ENCODE results near the gene NAXD.
A peak's percentile ranks its signal among the peaks of the same experiment; 100 is the strongest.

The NAXD gene

GRCh38 chr13:110643324-110643723, 28.0 kb downstream of the NAXD start:
- no peak for DNase-seq

GRCh38 chr13:110643768-110644421, 28.6 kb downstream of the NAXD start:
- no peak for DNase-seq

- peak in 43 of 51 donors; percentile 6 to 79 (median 47) for DNase-seq
Observed at GRCh38 chr13:110644892-110645521, 29.7 kb downstream of the NAXD start.

DNA sequence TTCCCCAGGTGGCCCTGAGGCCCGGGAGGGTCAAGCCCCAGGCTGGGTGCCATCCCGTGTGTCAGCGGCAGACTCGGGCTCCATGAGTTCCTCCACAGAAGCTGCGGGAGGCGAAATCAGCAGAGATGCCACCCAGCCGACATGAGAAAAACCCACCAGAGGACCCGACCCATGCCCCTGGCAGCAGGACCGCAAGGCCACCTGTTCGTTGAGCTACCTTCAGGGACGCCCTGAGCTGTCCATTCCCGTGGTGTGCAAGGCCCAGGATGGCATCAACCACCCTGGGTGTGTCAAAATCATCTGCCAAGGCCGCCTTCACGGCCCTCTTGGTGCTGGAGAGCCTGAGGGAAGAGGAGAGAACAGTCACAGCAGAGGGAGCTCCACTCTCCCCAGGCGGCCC, 30.4 kb downstream of the NAXD start:
- DNase-seq, result no peak

- no peak for DNase-seq
Observed at GRCh38 chr13:110646442-110647364, 31.4 kb downstream of the NAXD start.

DNA sequence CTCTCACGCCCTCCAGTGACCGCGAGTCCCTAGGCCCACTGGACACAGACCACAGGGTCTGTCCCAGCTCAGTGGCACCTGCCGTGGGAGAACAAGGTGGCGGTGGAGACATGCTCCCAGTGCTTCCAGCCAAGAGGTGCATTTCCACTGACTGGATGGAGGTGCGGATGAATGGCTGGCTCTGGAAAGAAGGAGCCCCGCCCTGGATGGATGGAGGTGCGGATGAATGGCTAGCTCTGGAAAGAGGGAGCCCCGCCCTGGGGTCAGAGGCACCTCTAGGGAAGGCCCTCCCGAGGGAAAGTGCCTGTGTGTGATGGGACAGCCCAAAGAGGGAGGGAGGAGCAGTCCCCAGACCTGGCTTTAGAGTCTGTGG, 32.0 kb downstream of the NAXD start:
- no peak for DNase-seq

DNA sequence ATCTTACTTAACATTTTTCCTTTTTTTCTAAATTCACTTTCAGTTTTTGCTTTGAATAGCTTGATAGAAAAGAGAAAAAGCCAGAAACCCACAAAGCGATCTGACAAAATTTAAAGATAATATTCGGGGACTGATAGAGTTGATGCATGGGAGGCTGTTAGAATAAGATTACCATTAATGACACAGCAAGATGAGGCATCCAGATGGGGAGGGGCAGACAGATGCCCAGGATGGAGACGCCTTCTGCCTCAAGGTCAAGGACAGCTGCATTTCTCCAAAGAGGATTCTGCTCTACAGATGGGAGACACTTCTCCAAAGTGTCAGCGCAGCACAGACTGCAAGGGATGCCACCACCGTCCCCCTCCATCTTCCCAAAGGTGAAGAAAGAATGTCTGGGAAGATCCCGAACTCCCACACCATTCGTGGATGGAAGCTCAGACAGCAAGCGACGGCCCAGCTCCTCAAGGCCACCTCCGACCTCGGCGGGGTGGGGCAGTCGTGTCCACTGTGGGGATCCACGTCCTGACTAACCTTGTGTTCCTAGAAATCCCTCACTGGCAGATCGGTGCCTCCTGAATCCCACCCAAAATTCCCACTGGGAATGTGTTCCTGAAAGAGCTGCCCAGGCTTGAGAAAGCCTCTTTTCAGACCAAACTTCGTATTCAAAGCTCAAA, 32.9 kb downstream of the NAXD start:
- DNase-seq, result no peak

- no peak for DNase-seq
Observed at GRCh38 chr13:110648848-110649421, 33.6 kb downstream of the NAXD start.

DNA sequence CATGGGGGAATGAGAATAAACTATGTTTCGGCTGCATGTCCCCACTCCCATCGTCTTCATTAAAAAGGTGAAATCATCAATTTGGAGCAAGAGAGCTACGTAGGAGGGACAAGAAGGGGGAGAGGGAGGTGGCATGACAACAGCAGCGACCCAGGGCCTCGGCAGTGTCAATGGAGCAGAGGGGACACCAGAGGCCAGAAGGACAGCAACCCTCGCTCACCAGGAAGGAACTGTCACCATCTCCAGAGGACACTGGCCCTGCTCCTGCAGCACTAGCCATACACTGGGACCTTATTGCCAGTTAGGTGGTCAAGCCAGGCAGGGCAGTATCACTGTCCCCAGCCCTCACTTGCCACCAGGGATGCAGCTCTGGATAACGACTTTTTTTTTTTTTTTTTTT, 34.2 kb downstream of the NAXD start:
- no peak for DNase-seq

DNA sequence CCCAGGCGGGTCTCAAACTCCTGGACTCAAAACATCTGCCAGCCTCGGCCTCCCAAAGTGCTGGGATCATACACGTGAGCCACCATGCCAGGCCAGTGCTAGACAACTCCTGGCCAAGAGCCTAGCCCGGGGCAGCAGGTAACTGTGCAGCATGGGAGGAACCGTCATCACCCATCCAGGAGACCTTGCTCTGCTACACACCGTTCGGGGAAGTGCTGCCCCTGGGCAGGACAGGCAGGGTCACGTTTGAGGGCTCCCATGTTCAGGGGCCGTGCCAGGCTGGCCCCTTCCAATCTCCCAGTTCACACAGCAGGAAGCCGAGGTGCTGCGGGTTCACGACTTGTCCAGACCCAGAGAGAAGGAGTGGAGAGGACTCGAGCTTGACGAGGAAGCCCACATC, 35.1 kb downstream of the NAXD start:
- no peak for DNase-seq

GRCh38 chr13:110651271-110651670, 35.9 kb downstream of the NAXD start:
- DNase-seq, result no peak

DNA sequence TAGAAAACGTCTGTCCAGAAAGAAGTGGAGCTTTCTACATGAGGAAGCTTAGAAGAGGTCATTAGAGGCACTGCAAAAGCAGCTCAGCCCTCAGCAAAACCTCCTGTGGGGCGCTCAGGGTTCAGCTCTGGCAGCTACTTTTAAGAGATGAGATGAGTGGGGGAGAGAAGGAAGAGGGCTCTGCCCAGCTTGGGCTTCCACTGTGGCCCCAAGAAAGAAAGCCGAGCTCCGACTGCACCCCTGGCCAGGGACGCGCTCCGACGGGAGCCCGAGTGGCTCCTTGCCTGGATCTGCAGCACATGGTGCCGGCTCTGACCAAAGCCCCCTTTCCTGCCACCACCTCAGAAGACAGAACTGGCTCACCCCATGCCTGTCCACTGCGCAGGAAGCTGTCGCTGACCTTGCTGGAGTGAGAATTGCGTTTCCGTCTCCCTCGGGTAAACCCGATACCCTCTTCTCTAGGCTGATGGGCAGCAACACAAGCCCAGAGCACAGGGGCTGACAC, 36.4 kb downstream of the NAXD start:
- no peak for DNase-seq

DNA sequence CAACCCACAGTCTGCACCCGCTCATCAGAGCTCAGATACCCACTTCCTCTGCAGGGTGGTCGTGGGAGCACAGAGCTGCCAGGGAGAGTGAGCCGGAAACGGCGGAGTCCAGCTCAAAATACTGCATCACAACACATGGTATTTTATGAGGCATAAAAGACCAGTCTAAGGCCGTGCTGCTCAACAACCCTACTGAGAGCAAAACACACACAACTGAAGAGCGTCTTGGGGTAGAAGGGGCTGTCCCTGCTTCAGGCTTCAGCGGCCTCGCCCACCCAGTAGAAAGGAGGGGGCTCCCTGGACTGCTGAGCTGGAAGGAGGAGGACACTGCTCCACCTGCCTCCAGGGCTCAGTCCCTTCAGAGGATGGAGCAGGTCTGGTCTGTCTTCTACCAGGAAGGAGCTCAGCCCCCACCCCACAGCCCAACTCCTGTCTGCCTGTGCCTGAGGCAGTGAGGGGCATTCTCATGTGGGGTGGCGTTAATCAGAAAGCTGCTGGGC, 36.9 kb downstream of the NAXD start:
- no peak for DNase-seq

GRCh38 chr13:110652764-110653163, 37.4 kb downstream of the NAXD start:
- DNase-seq, result no peak

- DNase-seq, result no peak
Observed at GRCh38 chr13:110653271-110653670, 37.9 kb downstream of the NAXD start.

DNA sequence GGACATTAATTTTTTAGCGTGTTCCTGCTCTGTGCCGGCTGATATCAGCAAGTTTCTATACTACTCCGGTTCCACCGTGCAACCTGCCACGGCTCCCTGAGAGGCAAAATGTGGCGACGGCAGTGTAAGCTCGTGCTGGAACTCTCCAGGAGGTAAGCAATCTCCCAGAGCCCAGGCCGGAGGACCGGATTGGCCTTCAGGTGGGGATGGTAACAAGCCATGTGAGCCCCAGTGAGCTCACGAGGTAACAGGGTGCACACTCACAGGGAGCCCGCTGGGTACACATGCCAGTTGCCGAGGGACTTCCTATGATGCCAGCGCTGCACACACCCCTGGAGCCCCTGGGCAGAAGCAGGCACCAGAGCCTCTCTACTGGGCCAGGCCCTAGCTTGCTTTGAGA, 38.5 kb downstream of the NAXD start:
- no peak for DNase-seq

DNA sequence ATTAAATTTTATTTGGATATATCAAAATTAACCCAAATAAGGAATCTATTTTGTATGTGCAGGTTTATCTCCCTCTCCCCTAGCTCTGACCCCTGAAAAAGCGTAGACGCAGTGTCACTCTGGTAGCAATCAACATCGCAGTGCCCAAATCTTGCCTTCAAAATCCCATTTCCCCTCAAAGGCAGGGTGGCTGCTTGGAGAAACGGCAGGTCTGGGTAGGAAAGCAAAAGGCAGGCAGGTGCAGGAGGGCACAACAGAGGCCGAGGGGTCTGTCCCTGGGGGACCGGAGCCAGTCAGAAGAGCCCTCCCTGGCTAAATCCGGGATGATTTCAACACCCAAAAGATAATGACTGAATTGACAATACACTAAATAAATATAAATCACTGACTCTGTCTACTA, 41.9 kb downstream of the NAXD start:
- no peak for DNase-seq

DNA sequence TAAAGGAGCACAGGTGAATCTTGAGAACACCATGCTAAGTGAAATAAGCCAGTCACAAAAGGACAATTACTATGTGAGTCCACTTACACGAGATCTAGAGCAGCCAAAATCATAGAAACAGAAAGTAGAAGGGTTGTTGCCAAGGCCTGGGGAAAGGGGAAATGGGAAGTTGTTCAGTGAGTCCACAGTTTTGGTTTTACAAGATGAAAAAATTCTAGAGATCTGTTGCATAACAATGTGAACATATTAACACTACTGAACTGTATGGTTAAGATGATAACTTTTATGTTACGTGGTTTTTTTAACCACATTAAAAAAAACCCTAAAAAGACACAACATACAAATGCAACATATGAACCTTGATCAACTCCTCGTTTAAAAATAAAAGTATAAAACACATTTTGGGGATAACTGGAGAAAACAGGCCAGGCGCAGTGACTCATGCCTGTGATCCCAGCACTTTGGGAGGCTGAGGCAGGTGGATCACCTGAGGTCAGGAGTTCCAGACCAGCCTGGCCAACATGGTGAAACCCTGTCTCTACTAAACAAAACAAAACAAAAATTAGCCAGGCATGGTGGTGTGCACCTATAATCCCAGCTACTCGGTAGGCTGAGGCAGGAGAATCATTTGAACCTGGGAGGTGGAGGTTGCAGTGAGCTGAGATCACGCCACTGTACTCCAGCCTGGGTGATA, 43.0 kb downstream of the NAXD start:
- DNase-seq, result peak in 1 of 51 donors; percentile 17

DNA sequence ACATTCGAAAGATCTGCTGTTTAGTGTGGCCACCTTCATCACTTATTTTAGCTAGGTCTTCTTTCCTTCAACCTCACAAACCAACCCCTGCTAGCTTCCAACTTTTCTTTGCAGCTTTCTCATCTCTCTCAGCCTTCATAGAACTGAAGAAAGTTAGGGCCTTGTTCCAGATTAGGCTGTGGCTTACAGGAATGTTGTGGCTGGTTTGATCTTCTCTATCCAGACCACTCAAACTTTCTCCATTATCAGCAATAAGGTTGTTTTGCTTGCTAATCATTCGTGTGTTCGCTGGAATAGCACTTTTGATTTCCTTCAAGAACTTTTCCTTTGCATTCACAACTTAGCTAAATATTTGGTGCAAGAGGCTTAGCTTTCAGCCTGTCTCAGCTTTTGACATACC, 45.9 kb downstream of the NAXD start:
- DNase-seq, result no peak

DNA sequence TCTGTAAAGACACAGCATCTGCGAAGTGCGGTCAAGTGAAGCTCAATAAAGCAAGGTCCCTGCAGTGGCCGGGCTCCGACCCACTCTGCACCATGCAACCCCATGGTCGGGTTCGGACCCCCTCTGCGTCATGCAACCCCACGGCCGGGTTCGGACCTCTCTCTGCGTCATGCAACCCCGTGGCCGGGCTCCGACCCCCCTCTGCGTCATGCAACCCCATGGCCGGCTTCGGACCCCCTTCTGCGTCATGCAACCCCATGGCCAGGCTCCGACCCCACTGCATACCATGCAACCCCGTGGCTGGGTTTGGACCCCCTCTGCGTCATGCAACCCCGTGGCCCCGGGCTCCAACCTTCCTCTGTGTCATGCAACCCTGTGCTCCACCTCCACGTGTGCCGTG, 46.7 kb downstream of the NAXD start:
- DNase-seq, result no peak
